Thoracic aorta (tissue), 2 donors: Measurements from ENCODE around the gene SSTR4. TPM values are rescaled to one million over a fixed set of nuclear protein-coding genes. Genes with fewer than 3 reads are reported as not detected.

Source experiments
- ATAC-seq: fragments of 150-250 bp; one replicate; pipeline ENCODE4 v1.8.0; 2017; ENCODE audit warnings: low read depth; ENCODE audit not compliant: insufficient number of reproducible peaks, low FRiP score
- DNase-seq: peaks from one replicate; pipeline ENCODE4 v3.0.0-alpha.2; 2020; ENCODE audit warnings: low spot score
- H3K27ac ChIP-seq, 2 donors: fragments of 200-600 bp; sonication (generic); 1 replicate in 1 of 2; 2 replicates in 1 of 2; pipeline ENCODE4 v1.5.1; 2016; ENCODE audit warnings: mild to moderate bottlenecking in 2 of 2, moderate library complexity in 2 of 2
- H3K27me3 ChIP-seq: fragments of 200-600 bp; sonication (generic); replicated peaks from 2 replicates; pipeline ENCODE4 v1.6.0; 2016; ENCODE audit warnings: mild to moderate bottlenecking; ENCODE audit not compliant: insufficient read depth
- H3K36me3 ChIP-seq: fragments of 200-600 bp; sonication (generic); one replicate; pipeline ENCODE4 v1.5.1; 2016
- H3K4me1 ChIP-seq, 2 donors: fragments of 200-600 bp; sonication (generic); 1 replicate in 1 of 2; 2 replicates in 1 of 2; pipeline versions ENCODE4 v1.5.1 to v1.6.0; 2016; ENCODE audit warnings: low read depth in 2 of 2, mild to moderate bottlenecking in 1 of 2; ENCODE audit not compliant: control insufficient read depth in 1 of 2
- H3K4me3 ChIP-seq: fragments of 200-600 bp; sonication (generic); 2 replicates; pipeline ENCODE4 v1.5.1; 2016; ENCODE audit warnings: mild to moderate bottlenecking
- H3K9me3 ChIP-seq: fragments of 200-600 bp; sonication (generic); 2 replicates; pipeline ENCODE4 v1.5.1; 2016
- total RNA-seq, 2 donors: library from RNA; depleted of rRNA; stranded (reverse); fragments of >200 nt; gene quantifications; one replicate each; pipeline versions ENCODE4 v1.1.0 to v1.2.3, GENCODE V29; 2016
- TF ChIP-seq, protein P1 (sequence below): fragments of 200-600 bp; sonication (generic); IDR thresholded peaks from one replicate; pipeline ENCODE4 v1.5.1; 2019; ENCODE audit warnings: antibody characterized with exemption

The SSTR4 gene
- total RNA-seq, 2 donors from 2014 or later: not detected

- Histone ChIP-seq H3K27me3 (no peaks in the 10 kb centered on the region), H3K4me1 (no peaks in the 10 kb centered on the region), H3K9me3 (no peaks in the 10 kb centered on the region), H3K36me3 (no peaks in the 10 kb centered on the region), H3K27ac (no peak overlapping the region), H3K4me3 (no peak overlapping the region)
- TF ChIP-seq, protein P1, sequence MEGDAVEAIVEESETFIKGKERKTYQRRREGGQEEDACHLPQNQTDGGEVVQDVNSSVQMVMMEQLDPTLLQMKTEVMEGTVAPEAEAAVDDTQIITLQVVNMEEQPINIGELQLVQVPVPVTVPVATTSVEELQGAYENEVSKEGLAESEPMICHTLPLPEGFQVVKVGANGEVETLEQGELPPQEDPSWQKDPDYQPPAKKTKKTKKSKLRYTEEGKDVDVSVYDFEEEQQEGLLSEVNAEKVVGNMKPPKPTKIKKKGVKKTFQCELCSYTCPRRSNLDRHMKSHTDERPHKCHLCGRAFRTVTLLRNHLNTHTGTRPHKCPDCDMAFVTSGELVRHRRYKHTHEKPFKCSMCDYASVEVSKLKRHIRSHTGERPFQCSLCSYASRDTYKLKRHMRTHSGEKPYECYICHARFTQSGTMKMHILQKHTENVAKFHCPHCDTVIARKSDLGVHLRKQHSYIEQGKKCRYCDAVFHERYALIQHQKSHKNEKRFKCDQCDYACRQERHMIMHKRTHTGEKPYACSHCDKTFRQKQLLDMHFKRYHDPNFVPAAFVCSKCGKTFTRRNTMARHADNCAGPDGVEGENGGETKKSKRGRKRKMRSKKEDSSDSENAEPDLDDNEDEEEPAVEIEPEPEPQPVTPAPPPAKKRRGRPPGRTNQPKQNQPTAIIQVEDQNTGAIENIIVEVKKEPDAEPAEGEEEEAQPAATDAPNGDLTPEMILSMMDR: no peak
- DNase-seq (no peak), ATAC-seq (no peak)
Measured at GRCh38 chr20:22998476-22998875, 36.6 kb upstream of the SSTR4 start.

DNA sequence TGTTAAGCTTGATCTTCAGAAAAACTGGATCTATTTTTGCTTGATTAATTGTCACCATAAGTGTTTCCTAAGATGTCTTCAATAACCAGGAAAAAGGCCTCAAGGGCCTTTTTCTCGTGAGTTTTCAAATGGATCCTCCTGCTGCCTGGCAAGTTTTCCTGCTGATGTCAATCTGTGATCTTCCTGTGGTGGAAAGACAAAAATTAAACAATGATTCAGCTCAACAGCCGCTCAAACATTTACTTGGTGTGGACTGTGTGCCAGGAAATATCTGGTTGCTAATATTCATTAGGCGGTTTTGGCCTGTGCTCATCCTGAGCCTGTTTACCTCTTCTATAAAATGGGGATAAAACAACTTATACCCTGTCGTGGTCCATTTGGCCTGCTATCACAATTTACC is 35.4 kb upstream of the SSTR4 start:
- TF ChIP-seq, protein P1: no peak
- H3K36me3 ChIP-seq: no peaks in the 10 kb centered on the region
- H3K27ac ChIP-seq: no peak overlapping the region
- H3K4me3 ChIP-seq: no peak overlapping the region
- H3K27me3 ChIP-seq: no peaks in the 10 kb centered on the region
- no peaks in the 10 kb centered on the region for H3K4me1 ChIP-seq
- no peak for DNase-seq
- no peak for ATAC-seq
- H3K9me3 ChIP-seq: no peaks in the 10 kb centered on the region

DNA sequence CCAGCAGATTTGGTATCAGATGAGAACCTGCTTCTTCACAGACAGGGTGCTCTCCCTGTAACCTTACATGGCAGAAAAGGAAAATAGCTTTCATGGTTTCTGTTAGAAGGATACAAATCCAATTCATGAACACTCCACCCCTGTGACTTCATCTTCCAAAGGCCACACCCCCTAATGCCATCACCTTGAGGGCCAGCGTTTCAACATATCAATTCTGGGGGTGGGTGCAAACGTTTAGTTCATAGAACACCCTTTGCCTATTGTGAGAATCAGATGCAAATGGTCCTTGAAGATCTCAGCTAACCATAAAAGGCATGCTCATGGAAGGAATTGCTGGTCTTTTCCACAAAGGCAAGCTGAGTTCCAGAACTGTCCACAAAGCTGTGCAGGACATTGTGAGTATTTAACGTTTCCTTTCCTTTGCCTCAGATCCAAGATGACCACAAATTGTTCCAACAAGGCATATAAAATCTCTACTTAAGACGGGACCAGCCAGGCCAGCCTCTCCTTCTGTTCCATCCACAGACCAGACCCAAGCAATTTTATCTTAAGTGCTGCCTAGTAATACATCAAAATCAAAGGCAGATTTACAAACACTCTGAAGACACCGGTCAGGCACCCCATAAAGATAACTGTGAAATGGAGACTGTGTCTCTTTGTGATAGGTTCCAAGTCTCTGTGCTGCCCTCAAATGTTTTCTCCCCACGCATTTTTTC is 34.7 kb upstream of the SSTR4 start:
- Histone ChIP-seq H3K27me3 (no peaks in the 10 kb centered on the region), H3K36me3 (no peaks in the 10 kb centered on the region), H3K9me3 (no peaks in the 10 kb centered on the region), H3K4me3 (no peak overlapping the region), H3K4me1 (no peaks in the 10 kb centered on the region), H3K27ac (no peak overlapping the region)
- TF ChIP-seq, protein P1: no peak
- no peak for DNase-seq
- ATAC-seq: no peak

DNA sequence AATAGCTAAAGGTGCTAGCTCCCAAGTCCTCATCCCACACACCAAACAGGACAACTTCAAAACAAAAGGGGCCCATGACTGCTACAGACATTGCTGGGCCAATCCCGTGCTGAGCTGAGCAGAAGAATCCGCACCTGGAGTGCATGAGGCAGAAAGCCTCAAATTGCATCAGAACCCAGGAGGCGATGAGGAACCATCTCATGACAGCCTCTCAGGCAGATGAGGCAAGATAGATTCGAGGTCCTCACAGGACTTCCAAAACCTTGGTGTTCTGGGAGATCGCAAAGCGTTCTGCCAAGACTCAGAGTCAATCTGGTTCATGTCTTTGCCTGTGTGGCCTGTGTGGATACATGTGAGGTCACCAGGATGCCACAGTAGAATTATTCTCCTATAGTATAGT is 32.8 kb upstream of the SSTR4 start:
- no peak for ATAC-seq

GRCh38 chr20:23003077-23003635 is 32.0 kb upstream of the SSTR4 start:
- Histone ChIP-seq H3K4me1 (no peaks in the 10 kb centered on the region), H3K36me3 (no peaks in the 10 kb centered on the region), H3K27ac (no peak overlapping the region), H3K9me3 (no peaks in the 10 kb centered on the region), H3K27me3 (no peaks in the 10 kb centered on the region), H3K4me3 (no peak overlapping the region)
- TF ChIP-seq, protein P1: no peak
- no peak for DNase-seq
- ATAC-seq: no peak

More for the DNA sequence above, 32.8 kb upstream of the SSTR4 start:
- Histone ChIP-seq H3K9me3 (no peaks in the 10 kb centered on the region), H3K4me1 (no peaks in the 10 kb centered on the region), H3K4me3 (no peak overlapping the region), H3K36me3 (no peaks in the 10 kb centered on the region), H3K27me3 (no peaks in the 10 kb centered on the region), H3K27ac (no peak overlapping the region)
- no peak for DNase-seq
- TF ChIP-seq, protein P1: no peak
